ENCODE results near the gene NCAM1.
A peak's percentile ranks its signal among the peaks of the same experiment; 100 is the strongest.

The NCAM1 gene

DNA sequence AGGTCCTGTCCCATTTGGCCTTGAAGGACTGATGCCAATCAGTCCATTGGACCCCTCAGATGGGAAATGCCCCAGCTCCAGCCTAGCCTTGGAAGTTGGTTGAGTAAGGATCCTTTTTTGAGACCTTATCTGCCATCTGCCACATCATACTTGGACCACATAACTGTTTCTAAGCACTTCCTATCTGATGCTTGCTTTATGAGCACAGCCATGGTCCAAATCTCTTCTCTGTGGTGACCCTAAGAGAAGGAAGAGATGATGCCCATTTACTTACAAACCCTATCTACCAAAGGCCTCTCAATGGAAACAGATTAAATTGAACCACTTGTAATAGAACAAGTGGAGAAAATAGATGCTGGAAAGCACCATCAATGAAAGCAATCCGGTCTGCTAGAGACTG lies 299.3 kb downstream of the NCAM1 start:
- DNase-seq = no peak

- no peak for DNase-seq
Measured at GRCh38 chr11:113261709-113262475, 300.7 kb downstream of the NCAM1 start.

DNA sequence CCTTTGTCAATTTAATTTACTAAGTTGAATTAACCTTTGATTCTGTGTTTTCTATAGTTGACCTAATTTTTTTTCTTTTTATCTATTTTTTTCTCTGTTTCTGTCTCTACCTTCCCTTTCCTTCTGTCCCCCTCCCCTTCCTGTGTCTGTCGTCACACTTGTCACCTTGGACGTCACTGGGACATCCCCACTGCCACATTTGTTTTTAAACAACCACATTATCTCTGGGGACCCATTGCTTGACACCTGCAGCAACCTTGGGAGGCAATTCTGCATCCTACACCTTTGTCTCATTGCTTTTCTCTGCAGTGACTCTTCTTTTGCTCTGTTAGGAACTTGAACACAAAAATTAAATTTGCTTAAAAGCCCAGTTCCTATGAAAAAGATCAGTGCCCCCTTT lies 301.4 kb downstream of the NCAM1 start:
- DNase-seq = no peak

DNA sequence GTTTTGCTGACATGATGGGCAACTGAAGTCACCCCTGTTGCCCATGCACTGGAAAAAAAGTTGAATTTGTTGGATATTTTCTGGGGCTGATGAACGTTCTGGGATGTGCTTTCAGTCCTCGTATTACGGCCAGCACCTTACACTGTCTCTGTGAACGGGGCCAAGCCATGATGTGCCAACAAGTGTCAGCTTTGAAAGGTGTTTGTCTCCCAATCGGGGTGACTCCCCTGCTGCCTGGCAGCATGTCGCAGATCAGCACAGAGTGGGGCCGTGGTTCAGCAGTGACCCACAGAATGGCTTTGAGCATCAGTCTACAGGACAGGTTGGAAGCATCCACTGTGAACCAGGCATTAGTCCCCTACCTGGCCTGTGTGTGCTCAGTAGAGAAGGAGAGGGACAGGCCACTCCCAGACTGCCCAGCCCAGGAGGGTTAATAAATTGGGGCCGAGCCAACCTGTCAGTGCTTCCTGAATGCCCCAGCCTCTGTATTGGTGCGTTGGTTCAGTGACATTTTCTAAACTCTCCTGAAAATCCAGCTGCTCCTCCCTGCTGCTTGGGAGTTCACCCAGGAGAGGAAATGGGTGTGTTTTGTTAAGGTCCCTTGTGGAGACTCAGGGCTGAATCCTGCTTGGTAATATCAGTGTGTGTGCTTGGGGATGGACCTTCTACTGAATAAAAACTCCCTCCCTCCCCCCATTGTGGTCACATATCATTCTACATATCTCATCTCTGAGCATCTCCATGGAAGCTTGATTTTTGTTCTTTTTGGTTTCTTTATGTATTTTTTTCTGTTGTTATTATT lies 302.4 kb downstream of the NCAM1 start:
- DNase-seq = no peak

GRCh38 chr11:113265362-113265761 lies 304.1 kb downstream of the NCAM1 start:
- DNase-seq = no peak

GRCh38 chr11:113267493-113267892 lies 306.3 kb downstream of the NCAM1 start:
- DNase-seq = no peak

DNA sequence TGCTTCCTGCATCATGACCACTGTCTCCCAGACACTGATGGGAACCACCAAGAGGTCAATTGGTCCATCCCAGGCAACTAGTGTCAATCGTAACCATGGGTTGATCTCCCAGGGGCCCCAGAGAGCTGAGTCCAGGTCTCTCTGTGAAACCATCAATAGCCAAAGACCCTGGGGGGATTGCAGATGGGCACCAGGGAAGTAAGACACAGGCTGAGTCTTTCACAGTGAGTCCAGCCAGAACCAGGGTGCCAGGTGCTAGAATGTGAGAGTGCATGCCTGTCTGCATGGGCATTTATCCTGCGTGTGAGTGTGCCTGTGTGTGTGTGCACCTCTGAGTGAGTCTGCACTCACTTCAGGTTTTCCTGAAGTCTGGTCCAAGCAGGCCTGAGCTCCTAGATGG lies 307.9 kb downstream of the NCAM1 start:
- no peak for DNase-seq

GRCh38 chr11:113269636-113270035 lies 308.4 kb downstream of the NCAM1 start:
- no peak for DNase-seq

GRCh38 chr11:113270080-113270479 lies 308.9 kb downstream of the NCAM1 start:
- no peak for DNase-seq

DNA sequence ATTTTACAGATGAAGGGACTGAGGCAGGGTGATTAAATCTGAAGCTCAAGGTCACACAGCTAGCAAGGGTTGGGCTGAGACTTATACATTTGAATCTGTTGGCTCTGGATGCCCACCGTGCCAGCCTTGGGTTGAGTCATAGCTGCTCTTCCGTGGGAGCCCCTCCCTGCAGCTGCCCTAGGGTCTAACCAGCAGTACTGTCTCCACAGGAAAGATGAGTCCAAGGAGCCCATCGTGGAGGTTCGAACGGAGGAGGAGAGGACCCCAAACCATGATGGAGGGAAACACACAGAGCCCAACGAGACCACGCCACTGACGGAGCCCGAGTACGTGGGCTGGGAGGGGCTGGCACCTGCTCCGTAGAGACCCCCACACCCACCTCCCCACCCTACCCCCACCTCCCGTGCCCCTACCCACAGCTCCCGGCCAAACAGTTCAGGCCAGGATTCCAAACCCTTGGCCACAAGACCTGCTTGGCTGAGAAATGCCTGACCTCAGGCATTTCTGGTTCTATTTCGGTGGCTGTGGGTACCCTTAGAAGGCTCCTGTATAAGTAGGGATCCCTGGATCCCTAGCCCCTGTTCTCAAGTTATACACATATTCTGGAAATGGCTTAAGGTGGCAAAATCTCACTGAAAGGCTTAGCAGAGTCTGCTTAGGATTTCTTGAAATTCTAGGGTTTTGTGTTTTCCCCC lies 310.5 kb downstream of the NCAM1 start:
- DNase-seq = no peak

GRCh38 chr11:113272281-113272680 lies 311.1 kb downstream of the NCAM1 start:
- no peak for DNase-seq

GRCh38 chr11:113272927-113273615 lies 311.9 kb downstream of the NCAM1 start:
- DNase-seq = no peak

DNA sequence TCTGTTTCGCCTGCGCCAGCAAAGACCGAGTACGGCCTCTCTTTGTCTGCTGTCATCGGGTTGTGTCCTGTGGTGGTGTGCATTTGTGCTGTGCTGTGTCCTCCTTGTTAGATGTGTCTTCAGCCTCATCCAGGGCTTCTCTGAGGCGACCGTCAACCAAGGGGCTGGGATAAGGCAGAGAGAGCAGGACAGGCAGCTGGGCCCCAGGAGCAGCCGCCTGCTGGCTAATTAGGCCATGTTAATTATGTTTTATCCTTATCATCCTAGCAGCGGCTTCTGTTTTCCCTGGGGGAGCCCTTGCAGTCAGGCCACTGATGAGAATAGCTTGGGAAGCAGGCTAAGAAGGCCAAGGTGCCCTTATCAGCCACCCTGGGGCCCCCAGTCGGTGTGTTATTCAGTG lies 312.5 kb downstream of the NCAM1 start:
- DNase-seq = no peak

GRCh38 chr11:113274713-113275582 lies 313.7 kb downstream of the NCAM1 start:
- DNase-seq = no peak

DNA sequence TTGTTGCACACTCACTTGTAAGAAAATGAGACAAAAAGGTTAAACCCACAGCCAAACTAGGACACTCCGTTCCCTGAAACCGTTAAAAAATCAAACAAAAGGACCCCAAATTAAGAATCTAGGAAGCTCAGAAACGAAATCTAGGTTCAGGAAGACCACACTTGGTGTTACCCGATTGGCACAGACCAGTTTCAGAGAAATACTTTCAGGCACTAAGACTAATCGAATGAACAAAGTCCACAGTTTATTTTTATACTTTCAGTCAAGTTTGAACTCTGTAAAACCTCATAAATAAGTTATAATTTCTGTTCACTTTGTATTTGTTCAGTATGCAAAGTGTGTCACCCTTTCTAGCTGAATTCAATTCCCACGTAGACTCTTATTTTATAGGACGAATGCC lies 314.4 kb downstream of the NCAM1 start:
- no peak for DNase-seq

GRCh38 chr11:113276466-113276865 lies 315.2 kb downstream of the NCAM1 start:
- DNase-seq = no peak

DNA sequence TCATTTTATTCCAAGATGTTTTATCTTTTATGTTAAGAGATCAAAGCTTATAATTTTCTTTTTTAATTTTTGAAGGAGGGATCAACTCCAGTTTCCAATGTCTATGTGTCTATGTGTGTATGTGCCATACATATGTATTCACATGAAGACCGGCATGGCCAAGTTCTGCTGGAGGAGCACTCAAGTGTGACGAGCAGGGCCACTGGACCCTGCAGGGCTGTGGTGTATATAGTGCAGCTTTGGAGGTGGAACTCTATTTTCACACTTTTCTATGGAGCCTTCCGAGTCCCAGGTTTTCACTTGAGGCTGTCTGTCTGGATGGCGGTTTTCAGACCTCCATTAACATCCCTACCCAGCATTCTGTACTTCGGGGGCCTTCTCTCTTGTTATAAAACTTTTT lies 316.7 kb downstream of the NCAM1 start:
- DNase-seq = no peak

DNA sequence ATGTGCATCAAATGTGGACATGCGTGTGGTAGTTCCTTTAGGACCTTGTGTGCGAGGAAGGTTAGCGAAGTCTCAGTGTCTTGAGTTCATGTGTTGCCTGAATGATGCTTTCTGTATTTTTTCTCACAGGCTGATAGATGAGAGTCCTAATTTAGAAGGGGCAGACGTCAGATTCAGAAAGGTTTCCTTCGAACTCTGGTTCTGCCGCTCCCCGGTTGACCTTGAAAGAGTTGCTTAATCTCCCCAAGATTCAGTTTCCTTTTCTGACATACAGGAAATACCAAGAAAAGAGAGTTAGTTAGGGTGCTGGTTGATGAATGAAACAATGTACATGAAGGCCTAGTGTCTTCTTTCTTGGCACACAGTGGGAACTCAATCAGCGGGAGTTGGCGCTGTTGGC lies 317.3 kb downstream of the NCAM1 start:
- DNase-seq = peak in 1 of 2 donors; percentile 59

DNA sequence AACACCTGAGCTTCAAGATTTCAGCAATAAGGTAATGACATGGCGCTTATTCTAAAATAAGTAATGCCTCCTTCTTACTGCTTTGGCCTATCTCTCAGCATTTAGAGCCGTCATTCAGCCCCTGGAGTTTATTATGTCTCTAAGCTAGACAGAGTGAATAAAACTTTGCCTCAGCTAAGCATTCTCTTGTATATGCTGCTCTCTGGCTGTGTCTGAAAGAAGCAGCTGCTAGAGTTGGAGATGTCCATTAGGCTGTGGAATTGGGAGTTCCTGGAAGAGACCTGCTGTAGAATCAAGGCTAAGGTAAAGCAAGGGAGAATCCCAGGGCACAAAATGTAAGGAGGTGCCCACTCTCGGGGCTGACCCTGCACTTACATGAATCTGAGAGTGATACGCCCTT lies 317.7 kb downstream of the NCAM1 start:
- no peak for DNase-seq

DNA sequence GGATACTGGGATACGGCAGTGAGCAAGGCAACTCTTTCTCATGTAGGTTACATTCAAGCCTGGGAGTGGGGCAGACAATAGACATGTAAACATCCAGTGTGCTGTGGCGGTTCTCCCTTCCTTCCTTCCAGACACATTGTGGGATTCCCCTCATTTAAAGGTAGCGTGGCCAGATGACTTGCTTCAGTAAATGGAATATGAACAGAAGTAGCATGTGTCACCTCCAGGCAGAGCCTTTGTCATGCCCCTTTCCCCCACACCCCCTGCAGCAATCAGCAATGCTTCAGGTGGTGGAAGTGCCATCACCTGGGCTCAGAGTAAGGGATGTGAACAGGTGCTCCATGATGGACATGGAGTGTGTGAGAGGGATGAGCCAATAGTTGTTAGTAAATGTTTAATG lies 318.4 kb downstream of the NCAM1 start:
- no peak for DNase-seq

- no peak for DNase-seq
Measured at GRCh38 chr11:113281052-113281725, 320.0 kb downstream of the NCAM1 start.

All from inflammatory macrophage treated with lipopolysaccharide for 1 hour (primary cell).